NCI-H2107 treated with DMSO at 0.1 percent for 48 hours (cell line): ENCODE measurements around the gene TBC1D32.
"Not testable (repeated sequence)": the region's sequence is repeated elsewhere in the genome, so short reads cannot be mapped to it uniquely, and the experiment has no call there.

ENCODE experiments used
- DNase-seq: peaks from one replicate; lab custom pipeline; 2025; ENCODE audit not compliant: unreplicated experiment; lab: John Stamatoyannopoulos, UW

The TBC1D32 gene

GRCh38 chr6:121334299-121335086, at the start of gene TBC1D32:
TSS of gene TBC1D32 (minus strand) at chr6:121334480. CDS start at chr6:121334430, 50 bp downstream.
- DNase-seq, result peak; percentile 77

GRCh38 chr6:121383478-121383877, 49.2 kb upstream of the TBC1D32 start:
- DNase-seq, result no peak

- no peak for DNase-seq
Measured at GRCh38 chr6:121382467-121383121, 48.3 kb upstream of the TBC1D32 start.

- DNase-seq, result no peak
Measured at GRCh38 chr6:121376411-121376810, 42.1 kb upstream of the TBC1D32 start.

GRCh38 chr6:121374219-121374618, 39.9 kb upstream of the TBC1D32 start:
- not testable (repeated sequence) for DNase-seq

GRCh38 chr6:121365536-121366521, 31.5 kb upstream of the TBC1D32 start:
- DNase-seq, result no peak

GRCh38 chr6:121356575-121356974, 22.3 kb upstream of the TBC1D32 start:
- no peak for DNase-seq

- DNase-seq, result no peak
Measured at GRCh38 chr6:121354764-121355163, 20.5 kb upstream of the TBC1D32 start.

GRCh38 chr6:121352941-121353340, 18.7 kb upstream of the TBC1D32 start:
- DNase-seq, result no peak

GRCh38 chr6:121351916-121352315, 17.6 kb upstream of the TBC1D32 start:
- DNase-seq, result no peak

- DNase-seq, result no peak
Measured at GRCh38 chr6:121349596-121349995, 15.3 kb upstream of the TBC1D32 start.

- no peak for DNase-seq
Measured at GRCh38 chr6:121347484-121347883, 13.2 kb upstream of the TBC1D32 start.

GRCh38 chr6:121344539-121344938, 10.3 kb upstream of the TBC1D32 start:
- no peak for DNase-seq

- no peak for DNase-seq
Measured at GRCh38 chr6:121339639-121340226, 5.5 kb upstream of the TBC1D32 start.

- DNase-seq, result no peak
Measured at GRCh38 chr6:121338956-121339355, 4.7 kb upstream of the TBC1D32 start.

GRCh38 chr6:121338366-121338765, 4.1 kb upstream of the TBC1D32 start:
- no peak for DNase-seq

- peak; percentile 66 for DNase-seq
Measured at GRCh38 chr6:121335087-121336008, 1.1 kb upstream of the TBC1D32 start.

GRCh38 chr6:121333694-121334093, 586 bp downstream of the TBC1D32 start:
- DNase-seq, result not testable (repeated sequence)

GRCh38 chr6:121333196-121333595, 1.1 kb downstream of the TBC1D32 start:
- no peak for DNase-seq

GRCh38 chr6:121330516-121330915, 3.8 kb downstream of the TBC1D32 start:
- no peak for DNase-seq
